NT2/D1 (cell line): ENCODE measurements around the gene BZW2.

Experiments
- DNase-seq: peaks from one replicate; pipeline ENCODE4 v3.0.0-alpha.2; 2011; ENCODE audit warnings: low read depth, low spot score
- H3K27me3 ChIP-seq: 2 replicates; pipeline ENCODE4 v1.6.0; 2011; ENCODE audit warnings: mild to moderate bottlenecking; ENCODE audit not compliant: insufficient read length, insufficient read depth
- H3K36me3 ChIP-seq: 2 replicates; pipeline ENCODE4 v1.6.1; 2011; ENCODE audit warnings: mild to moderate bottlenecking, low read length, mixed read lengths; ENCODE audit not compliant: insufficient read depth, insufficient read length
- H3K4me1 ChIP-seq: 2 replicates; pipeline ENCODE4 v1.5.1; 2011; ENCODE audit not compliant: insufficient read depth, insufficient read length
- H3K4me3 ChIP-seq: 2 replicates; pipeline ENCODE4 v1.5.1; 2011; ENCODE audit warnings: low read depth; ENCODE audit not compliant: insufficient read length
- H3K9ac ChIP-seq: 2 replicates; pipeline ENCODE4 v1.6.0; 2011; ENCODE audit warnings: low read depth; ENCODE audit not compliant: insufficient read length
- H3K9me3 ChIP-seq: 2 replicates; pipeline ENCODE4 v1.5.1; 2011; ENCODE audit warnings: mild to moderate bottlenecking, low read length; ENCODE audit not compliant: insufficient read depth
- SUZ12 ChIP-seq: IDR thresholded peaks from 2 replicates; pipeline ENCODE4 v1.6.1; 2011; ENCODE audit not compliant: insufficient read length, insufficient read depth; ENCODE audit errors: extremely low read depth
- YY1 ChIP-seq: IDR thresholded peaks from 2 replicates; pipeline ENCODE4 v1.6.1; 2011; ENCODE audit not compliant: insufficient read length, insufficient read depth
- ZNF274 ChIP-seq: IDR thresholded peaks from 2 replicates; pipeline ENCODE4 v1.6.1; 2011; ENCODE audit warnings: mild to moderate bottlenecking, low read depth, low read length

The BZW2 gene

GRCh38 chr7:16753932-16754855 lies 108.2 kb downstream of the BZW2 start:
- Histone ChIP-seq H3K36me3 (no peaks in the 10 kb centered on the region), H3K9ac (peak overlapping the region; percentile 74), H3K27me3 (peaks cover 18% of the 10 kb centered on the region), H3K4me3 (peak overlapping the region; percentile 92), H3K9me3 (no peaks in the 10 kb centered on the region), H3K4me1 (no peaks in the 10 kb centered on the region)
- DNase-seq = peak; percentile 39
- TF ChIP-seq SUZ12 (no peak), ZNF274 (no peak), YY1 (no peak)

GRCh38 chr7:16754856-16755317 lies 108.9 kb downstream of the BZW2 start:
- DNase-seq = no peak
- peak overlapping the region; percentile 74 for H3K9ac ChIP-seq
- no peak for TF ChIP-seq SUZ12
- no peak for TF ChIP-seq ZNF274
- TF ChIP-seq YY1 = no peak
- peak overlapping the region; percentile 92 for H3K4me3 ChIP-seq
- H3K36me3 ChIP-seq = no peaks in the 10 kb centered on the region
- no peaks in the 10 kb centered on the region for H3K4me1 ChIP-seq
- H3K27me3 ChIP-seq = peaks cover 18% of the 10 kb centered on the region
- H3K9me3 ChIP-seq = no peaks in the 10 kb centered on the region

DNA sequence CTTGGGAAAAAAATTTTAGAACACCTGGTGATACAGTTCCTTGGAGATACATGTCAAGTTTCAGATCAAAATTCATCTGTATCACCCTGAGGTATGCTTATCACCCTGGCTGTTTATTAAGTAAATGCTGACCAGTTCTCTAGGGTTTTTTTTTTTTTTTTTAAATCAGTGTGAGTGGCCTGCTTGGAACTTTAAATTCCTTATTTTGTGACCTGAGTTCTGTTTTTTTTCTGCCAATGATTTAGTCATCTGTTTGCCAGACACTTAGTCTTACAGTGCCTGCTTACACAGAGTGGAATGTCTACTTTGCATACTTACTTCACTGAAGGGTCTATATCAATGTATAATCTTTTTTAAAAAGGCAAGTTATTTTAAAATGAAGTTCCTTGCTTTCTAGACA lies 109.4 kb downstream of the BZW2 start:
- H3K4me3 ChIP-seq = no peak overlapping the region
- H3K36me3 ChIP-seq = no peaks in the 10 kb centered on the region
- no peak overlapping the region for H3K9ac ChIP-seq
- H3K4me1 ChIP-seq = no peaks in the 10 kb centered on the region
- DNase-seq = no peak
- H3K27me3 ChIP-seq = peaks cover 18% of the 10 kb centered on the region
- H3K9me3 ChIP-seq = no peaks in the 10 kb centered on the region
- TF ChIP-seq YY1 (no peak), SUZ12 (no peak)
